NCI-H524 (cell line): ENCODE data around the gene POLQ.
"Not testable (repeated sequence)": the region's sequence is repeated elsewhere in the genome, so short reads cannot be mapped to it uniquely, and the experiment has no call there.

Source experiments
- DNase-seq, 2 experiments: peaks; one replicate each; lab custom pipeline; 2025; lab: John Stamatoyannopoulos, UW

The POLQ gene

DNA sequence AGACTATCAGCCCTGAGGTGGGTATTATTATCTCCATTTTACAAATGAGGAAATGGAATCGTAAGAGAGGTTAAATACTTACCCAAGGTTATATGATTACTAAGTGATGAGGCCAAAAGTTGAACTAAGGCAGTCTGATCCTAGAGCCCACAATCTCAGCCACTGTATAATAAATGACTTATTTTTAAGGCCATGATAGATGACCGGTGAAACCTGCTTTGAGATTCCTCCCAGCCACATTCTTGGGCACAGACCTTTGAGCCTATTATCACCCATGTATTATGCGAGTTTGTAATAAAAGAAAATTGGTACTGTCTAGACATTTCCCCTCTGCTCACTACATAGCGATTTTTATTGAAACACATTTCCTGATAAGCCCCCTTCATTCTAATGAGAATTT lies 37.4 kb downstream of the POLQ start:
- DNase-seq = no peak

DNA sequence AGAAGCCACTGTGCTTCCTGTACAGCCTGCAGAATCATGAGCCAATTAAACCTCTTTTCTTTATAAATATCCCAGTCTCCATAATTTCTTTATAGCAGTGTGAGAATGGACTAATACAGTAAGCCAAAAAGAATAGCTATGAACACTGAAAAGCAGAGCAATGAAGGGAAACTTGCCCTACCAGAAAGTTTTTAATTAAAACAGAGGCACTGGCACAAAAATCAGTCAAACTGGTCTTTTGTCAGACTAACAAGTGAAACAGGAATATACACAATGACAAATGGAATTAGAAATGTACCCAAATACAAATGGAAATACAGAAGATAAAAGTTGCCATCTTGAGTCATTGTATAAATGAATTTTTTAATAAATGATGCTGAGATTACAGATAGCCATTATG lies 40.5 kb downstream of the POLQ start:
- DNase-seq = no peak

DNA sequence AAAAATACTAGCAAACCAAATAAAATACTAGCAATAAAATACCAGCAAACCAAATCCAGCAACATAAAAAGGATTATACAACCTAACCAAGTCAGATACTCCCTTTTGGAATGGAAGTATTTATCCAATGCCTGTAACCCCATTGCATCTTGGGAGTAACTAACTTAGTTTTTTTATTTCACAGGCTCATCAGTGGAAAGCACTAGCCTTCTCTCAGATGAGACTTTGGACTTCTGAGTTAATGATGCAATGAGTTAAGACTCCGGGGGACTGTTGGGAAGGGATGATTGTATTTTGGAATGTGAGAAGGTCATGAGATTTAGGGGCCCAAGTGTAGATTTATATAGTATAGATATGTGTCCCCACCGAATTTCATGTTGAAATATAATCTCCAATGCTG lies 41.2 kb downstream of the POLQ start:
- no peak for DNase-seq

DNA sequence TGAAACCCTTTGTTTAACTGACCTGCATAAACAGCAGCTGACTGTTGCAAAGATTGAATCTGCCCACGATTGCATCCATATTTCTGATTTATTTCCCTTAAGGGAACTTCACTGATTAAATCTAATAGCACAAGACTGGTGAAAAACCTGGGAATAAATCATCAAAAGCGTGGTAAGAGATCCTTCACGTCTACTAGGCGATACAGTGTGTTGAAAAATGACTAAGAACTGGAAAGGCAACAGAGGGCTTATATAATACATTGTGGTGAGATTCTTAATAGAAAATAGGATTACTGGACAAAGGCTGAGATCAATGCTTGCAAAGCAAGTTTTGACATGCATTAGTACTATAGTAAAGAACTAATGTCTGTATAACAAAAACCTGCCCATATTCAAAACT lies 49.0 kb downstream of the POLQ start:
- DNase-seq = no peak

DNA sequence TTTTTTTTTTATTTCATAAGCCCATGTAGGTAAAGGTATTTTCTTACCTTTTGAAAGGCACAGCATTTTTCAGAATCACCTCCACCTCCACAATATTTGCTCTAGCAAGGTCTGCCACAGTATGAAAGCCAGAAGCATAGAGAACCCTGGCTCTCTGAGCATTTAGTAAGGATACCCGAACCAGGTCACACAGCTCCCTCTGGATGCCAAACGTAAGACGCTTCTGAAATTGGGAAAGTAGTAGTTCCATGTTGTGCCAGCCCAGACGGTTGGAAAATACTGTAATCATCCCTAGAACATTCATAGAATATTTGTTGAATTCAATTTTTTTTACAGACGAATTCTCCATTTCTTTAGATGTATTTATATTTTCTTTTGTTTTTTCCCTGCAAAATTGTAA lies 52.4 kb downstream of the POLQ start:
- peak in 1 of 2 experiments; percentile 47 for DNase-seq

DNA sequence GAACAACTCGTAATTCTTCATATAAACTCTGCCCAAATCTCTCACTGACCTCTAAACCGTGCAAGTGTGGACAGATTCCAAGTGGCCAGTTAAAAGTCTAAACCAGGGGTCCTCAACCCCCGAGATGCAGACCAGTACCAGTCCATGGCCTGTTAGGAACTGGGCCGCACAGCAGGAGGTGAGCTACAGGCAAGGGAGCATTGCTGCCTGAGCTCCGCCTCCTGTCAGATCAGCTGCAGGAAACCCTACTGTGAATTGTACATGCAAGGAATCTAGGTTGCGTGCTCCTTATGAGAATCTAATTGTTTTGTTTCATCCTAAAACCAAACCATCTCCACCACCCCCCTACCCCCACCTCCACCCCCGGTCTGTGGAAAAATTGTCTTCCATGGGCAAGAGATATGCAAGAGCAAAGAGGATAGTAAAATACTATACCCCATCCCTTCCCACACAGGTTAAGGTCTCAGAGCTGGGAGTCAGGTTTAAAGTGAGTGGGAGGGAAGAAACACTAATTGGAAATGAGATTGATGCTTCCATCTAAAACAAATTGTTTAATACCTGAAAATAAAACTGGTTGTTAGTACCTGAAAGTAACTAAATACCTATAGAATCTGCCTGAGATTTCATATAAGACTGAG lies 54.0 kb downstream of the POLQ start:
- DNase-seq = no peak

DNA sequence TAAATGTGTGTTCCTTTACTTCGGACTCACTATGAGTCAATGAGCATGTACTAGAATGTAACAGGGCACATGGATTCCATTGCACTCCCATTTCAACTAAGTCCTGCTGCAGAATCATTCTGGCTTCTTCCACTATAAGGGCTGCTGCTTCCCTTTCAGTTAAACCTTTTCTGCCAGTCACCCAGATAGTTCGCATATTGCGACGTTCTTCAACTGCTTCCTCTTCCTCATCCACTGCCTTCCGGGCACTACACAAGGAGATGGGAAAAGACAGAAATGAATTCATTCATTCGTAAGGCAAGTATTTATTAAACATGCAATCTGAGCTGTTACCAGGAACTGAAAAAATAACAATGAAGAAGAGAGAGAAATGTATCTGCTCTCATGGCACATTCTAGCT lies 55.6 kb downstream of the POLQ start:
- DNase-seq = no peak

DNA sequence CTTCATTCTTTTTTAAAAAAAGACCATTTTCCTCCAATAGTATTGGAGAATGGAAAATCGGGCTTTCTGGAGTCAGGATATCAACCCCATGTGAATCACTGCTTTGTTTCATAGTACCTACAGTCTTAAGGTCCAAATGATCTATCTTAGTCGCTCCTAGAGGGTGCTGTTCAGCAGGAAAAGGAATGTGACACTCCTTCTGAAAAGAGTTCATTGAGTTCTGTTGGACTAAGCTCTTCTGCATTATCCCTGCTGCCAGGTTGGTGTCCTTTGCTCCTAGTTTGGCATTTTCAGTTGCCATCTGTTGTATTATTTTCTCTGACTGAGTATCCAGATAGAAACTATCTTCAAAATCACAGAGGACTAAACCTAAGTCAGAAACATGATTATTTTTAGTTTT lies 57.2 kb downstream of the POLQ start:
- peak; percentile 15 to 63 for DNase-seq

DNA sequence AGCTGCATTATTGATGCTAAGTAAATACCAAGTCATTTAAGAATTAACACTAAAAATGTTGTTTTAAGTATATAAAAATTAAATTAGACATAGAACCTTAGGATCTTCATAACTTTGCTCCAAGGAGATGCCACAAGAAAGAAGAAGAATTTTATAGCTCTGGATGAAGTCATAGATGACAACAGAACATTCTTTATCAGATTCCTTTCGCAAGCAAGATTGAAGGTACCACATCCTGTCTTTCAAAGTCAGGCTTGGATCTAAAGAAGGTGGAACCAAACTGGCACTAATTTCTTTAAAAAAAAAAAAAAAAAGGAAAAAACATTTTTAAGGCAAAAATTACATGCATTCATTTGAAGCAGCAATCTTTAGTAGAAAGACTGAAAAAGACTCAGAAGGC lies 62.5 kb downstream of the POLQ start:
- no peak for DNase-seq

DNA sequence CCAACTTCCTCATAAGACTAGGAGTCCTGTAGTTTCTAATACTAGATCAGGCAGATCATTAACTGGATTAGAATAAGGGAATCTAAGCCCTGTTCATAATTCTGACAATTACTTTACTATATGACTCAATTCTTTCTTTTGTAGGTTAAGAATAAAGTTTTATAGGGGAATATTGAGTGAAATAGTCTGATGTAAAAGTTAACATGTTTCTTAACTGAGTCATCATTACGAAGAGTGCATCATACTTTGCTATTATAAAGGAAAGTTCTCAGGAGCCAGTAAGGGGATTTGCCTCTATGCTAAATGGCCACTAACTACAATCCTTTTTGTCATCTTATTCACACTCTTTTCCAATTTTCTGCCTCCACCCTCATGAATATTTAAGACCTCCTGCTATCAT lies 63.1 kb downstream of the POLQ start:
- DNase-seq = no peak

DNA sequence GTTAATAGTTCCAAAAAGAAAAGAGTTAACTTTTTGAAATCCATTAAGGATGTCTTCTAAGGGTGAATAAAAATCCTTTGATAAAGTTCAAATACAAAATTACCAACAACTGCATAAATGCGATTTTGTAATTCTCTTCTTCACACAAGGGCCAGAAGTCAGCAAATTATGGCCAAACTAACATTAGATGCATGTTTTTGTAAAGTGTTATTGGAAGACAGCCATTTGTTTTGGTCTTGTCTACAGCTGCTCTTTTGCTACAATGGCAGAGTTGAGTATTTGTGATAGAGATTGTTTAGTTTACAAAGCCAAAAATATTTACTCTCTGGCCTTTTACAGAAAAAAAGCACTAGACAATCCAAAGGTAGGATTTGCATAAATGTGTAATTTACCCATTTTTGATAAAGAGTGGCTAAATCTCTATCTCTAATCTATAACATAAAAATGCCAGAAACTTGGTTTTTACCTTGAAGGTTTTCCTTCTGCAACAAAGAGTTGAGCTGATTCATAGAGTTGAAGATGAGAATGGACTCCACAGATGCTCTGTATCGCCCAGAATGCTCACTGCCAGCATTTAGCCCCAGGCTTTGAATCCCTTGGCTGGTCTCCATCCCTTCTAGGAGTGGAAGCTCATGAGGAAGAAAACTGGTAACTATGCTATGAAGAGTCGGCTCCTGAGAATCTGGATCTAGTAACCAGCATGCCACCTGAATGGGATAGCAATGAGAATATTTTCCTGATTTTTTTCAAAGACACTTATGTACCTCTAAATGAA lies 64.5 kb downstream of the POLQ start:
- DNase-seq = no peak

DNA sequence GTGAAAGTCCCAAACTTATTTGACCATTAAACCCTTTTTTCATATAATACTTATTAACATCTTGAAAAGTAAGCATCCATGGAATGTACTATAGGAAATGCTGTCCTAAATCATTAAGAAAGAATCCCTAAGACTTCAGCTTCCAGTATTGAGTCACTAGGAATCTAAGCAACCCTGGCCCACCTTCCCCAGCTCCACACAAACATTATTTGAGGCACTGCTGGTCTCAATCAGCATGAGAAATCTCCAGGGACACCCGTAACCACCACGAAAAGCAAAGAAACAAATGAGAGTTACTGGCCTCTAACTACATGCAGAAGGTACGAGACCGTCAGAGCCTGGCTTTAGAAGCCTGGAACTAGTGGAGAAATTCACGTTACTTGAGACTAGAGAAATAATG lies 68.2 kb downstream of the POLQ start:
- DNase-seq = no peak

DNA sequence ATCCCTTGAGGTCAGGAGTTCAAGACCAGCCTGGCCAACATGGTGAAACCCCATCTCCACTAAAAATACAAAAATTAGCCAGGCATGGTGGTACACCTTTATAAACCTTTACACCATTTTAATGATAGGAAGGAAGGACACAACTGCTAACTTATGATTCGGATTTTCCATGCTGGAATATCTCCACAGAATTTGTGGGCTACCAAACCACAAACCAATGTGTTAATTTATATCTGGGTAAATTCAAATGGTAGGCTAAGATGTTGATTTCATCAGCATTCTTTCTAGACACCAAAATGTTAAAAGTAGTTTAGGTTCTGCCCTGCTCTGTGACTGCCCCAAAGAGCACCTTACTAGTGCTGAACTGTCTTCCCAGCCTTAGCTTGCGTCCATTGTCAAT lies 72.8 kb downstream of the POLQ start:
- no peak for DNase-seq

DNA sequence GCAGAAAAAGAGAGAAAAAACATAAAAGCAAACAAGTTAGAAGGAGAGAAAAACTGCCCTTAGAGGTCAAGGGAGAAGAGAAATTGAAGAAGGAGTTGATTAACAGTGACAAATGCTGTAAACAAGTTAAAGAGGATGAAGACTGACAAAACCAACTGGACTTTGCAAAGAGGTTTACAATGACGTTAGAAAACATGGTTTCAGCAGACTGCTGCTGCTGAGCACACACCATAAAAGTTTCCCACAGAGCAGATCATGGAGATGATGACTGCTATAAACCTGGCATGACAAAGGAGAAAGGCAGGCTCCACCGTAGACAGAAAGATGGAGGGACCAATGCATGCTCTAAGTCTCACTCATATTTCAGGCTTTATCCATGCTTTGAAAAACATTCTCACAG lies 78.7 kb downstream of the POLQ start:
- no peak for DNase-seq

DNA sequence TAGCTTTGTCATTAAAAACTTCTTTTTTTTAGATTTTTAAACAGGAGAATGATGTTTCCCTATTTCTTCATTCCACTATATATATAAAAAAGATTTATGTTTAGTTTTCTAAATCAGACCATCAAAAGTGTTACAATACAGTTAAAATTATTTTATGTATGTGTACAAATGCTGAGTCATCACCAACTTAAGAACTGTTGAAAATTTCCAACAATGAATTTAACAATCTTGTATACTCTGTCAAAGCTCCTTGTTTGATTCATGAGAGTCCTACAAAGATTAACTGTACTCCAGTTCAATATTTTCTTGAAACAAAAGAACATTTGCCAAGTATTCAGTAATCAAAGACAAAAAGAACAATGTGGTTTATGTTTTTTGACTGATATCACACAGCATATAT lies 82.0 kb downstream of the POLQ start:
- no peak for DNase-seq

DNA sequence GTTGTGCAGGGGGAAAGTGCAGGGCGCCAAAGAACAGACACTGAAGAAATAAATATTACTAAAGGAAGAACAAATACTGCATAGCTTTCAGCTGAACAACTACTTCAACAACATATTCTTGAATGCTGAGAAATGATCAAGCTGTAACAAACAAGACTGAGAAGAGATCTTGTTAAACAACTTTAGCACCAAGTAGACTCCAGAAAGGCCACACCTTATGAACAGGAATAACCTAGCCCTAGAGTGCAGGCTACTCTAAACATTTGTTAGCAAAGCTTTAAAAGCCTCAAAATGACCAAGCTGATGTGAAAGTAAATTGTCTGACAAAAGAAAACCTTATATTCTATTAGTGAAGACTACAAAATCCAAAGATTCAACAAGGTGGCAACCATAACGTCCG lies 83.2 kb downstream of the POLQ start:
- no peak for DNase-seq

DNA sequence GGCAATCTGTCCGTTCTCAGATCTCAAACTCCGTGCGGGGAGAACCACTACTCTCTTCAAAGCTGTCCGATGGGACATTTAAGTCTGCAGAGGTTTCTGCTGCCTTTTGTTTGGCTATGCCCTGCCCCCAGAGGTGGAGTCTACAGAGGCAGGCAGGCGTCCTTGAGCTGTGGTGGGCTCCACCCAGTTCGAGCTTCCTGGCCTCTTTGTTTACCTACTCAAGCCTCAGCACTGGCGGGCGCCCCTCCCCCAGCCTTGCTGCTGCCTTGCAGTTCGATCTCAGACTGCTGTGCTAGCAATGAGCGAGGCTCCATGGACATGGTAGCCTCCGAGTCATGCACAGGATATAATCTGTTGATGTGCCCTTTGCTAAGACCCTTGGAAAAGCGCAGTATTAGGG lies 94.0 kb downstream of the POLQ start:
- DNase-seq = not testable (repeated sequence)

DNA sequence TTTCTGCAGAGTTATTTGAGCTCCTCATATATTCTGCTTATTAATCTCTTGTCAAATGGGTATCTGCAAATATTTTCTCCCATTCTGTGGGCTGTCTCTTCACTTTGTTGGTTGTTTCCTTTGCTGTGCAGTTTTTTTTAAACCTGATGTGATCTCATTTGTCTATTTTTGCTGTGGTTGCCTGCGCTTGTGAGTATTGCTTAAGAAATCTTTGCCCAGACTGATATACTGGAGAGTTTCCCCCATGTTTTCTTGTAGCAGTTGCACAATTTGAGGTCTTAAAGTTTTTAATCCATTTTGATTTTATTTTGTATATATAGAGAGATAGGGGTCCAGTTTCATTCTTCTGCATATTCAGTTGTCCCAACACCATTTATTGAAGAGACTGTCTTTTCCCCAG lies 102.3 kb downstream of the POLQ start:
- DNase-seq = no peak

DNA sequence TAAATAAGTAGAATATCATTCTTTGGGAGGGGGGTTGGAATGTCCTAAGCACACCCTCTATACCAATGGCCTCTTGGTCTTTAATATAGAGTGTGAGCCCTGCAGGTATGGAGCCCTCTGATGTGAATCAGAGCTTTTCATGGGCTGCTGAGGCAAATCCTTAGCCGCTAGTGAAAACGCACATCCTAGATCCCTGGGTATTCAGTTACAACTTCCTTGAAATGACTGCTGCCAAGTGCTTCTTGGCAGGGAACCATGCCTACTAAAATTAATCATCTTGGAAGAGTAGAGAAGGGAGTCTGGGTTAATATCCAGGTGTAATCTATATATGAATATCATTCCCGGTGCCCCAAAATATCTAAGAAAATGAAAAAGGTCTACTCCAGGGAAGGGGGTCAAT lies 109.1 kb downstream of the POLQ start:
- no peak for DNase-seq

DNA sequence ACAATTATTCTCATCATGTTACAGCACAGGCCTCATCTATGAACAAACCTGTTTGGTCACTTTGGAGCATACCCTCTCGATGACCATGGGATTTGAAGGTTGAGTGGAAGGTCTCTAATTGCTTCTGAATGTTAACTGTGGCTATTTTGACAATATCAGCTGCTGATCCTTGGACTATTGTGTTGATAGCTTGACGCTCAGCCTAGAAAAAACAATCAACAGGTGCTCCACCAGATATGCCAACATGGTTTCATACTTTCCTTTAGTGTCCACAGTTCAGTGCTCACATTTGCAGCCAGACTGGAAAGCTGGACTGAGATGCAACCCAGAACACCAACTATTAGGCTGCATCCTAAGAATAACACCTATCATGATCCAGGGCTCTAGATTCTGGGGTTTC lies 109.7 kb downstream of the POLQ start:
- no peak for DNase-seq

DNA sequence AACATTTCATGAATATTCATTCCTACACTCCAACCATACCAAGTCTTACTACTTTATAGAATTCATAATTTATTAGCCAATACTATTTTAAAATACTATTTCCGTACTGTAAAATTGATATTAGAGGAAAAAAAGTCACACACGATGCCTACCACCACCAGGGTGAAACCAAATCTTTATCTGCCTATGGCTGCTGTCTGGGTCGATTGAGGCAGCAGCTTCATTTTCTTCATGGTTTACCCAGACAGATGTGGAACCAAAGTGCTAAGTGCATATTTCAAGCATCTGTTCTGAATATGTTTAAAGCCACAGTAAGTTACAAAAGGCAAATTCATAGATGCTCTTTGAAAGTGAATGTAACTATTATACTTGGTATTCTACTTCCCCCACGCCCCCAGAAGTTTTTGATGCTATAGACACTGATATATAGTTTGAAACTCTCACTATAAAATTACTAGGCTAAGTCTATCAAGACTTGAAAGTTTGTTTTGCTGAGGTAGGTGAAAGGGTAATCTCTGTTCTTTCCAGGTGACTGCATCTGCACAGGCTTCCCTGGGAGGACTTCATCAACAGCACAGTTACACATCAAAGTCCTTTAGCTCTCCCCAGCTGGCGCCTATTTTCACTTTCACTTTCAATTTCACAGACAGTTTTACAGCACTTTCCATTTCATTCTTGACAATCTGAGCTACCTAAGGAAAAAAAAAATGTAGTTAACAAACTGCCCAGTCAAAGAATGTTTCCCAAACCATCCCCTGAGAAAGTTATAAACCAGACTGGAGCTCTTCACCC lies 113.9 kb downstream of the POLQ start:
- peak in 1 of 2 experiments; percentile 22 for DNase-seq

DNA sequence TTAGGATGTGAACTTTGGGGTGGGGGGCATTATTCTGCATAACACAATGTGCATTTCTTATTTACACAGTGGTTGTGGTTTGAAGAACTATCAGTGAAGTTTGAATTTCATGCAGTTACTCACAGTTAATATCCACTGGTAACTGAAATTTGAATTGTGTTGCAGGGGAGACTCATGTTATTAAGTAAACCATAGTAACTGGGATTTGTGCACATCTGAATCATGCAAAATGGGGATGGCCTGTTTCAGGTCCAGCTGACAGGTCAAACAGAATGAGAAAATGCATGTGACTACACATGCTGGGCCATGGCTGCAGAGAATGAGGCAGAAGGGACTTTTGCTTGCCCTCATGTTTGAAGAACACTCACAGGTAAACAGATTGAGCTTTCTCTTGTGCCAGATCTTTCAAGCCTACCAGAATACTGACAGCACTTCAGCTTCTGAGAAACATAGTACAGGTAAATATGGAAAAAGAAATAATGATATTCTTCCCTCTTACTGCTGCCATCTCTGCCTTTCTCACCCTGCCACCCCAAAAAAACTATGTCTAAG lies 115.0 kb downstream of the POLQ start:
- no peak for DNase-seq

DNA sequence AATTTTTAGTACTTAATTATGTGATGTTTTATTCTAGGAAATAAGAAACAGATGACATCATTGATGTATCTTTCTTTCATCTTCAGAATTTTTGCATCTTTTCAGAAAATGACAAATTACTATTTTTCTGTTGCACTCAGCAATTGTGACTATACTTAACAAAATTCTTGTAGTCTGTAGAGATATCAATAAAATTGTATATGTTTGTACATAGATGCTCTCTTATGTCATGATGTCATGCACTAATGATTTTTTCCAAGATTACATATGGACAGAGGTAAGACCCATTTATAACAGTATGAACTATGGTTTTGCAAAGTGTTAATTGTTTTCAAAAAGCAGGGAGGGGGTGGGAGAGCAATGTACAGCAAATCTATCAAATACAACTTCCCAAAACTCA lies 121.2 kb downstream of the POLQ start:
- DNase-seq = no peak
